ENCODE data around the gene ATXN1.

ATXN1 gene

DNA sequence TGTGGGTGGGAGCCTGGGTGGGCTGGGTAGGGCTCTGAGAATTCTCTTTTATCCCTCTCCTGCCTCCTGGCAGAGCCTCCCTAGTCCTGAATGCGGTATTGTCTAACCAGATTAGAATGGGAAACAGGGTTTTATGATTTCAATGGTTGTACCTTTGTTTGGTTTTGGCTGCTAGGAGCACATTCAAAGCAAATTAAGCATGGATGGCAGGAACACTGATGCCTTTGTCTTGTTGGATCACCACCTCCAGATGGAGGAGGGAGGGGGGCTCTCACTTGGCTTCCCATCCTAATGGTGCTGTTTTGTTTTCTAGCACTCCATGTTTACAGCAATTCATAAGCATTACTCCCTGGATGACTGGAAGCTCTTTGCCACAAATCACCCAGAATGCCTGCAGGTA lies 511.3 kb downstream of the ATXN1 start:
- no peak overlapping the region for H3K4me3 ChIP-seq (ENCODE audit: low read depth, low read length)
- no peak for DNase-seq (ENCODE audit: low read depth)
